Body of pancreas (tissue), 4 donors: ENCODE data around the gene FAM216B. TPM values are rescaled to one million over a fixed set of nuclear protein-coding genes. Genes with fewer than 3 reads are reported as not detected.

Experiments used
- ATAC-seq: fragments of 150-250 bp; one replicate; pipeline ENCODE4 v1.9.1; 2016
- DNase-seq, 4 donors: peaks; one replicate each; pipeline ENCODE4 v3.0.0-alpha.2; 2019
- H3K27ac ChIP-seq, 4 donors: fragments of 200-600 bp; sonication (generic); 1 replicate in 3 of 4; 2 replicates in 1 of 4; pipeline versions ENCODE4 v1.5.1 to v1.6.1; 2016 to 2019; ENCODE audit warnings: mild to moderate bottlenecking in 1 of 4, mixed read lengths in 1 of 4, moderate library complexity in 1 of 4
- H3K27me3 ChIP-seq, 2 donors: fragments of 200-600 bp; sonication (generic); one replicate each; pipeline ENCODE4 v1.6.0; 2016; ENCODE audit warnings: mild to moderate bottlenecking in 1 of 2
- H3K36me3 ChIP-seq, 2 donors: fragments of 200-600 bp; sonication (generic); replicated peaks in 1 of 2; 2 replicates each; pipeline ENCODE4 v1.5.1; 2016; ENCODE audit warnings: low read depth in 2 of 2; ENCODE audit not compliant: insufficient read depth in 1 of 2
- H3K4me1 ChIP-seq: fragments of 200-600 bp; sonication (generic); one replicate; pipeline ENCODE4 v1.6.0; 2016
- H3K4me3 ChIP-seq, 2 donors: fragments of 200-600 bp; sonication (generic); 1 replicate in 1 of 2; 2 replicates in 1 of 2; pipeline ENCODE4 v1.5.1; 2016 to 2019
- H3K9me3 ChIP-seq, 3 donors: fragments of 200-600 bp; sonication (generic); 1 replicate in 2 of 3; 2 replicates in 1 of 3; pipeline ENCODE4 v1.5.1; 2016
- POLR2A ChIP-seq, 3 donors: fragments of 450-650 bp; IDR thresholded peaks; one replicate each; pipeline ENCODE4 v1.6.1; 2016; ENCODE audit warnings: antibody characterized with exemption in 3 of 3, mild to moderate bottlenecking in 2 of 3
- WGBS, 2 donors: methylation state at CpG; one replicate each; pipeline ENCODE4 v1.1.5; 2017; 5-methylcytosine and 5-hydroxymethylcytosine counted together
- intact Hi-C: fragments of 100-400 bp; cut with DNase I; formaldehyde crosslinking; loops from one replicate; pipeline ENCODE4 v1.15.1; 2023
- total RNA-seq, 2 donors: library from RNA; depleted of rRNA; stranded (reverse); fragments of >200 nt; gene quantifications; one replicate each; pipeline ENCODE4 v1.1.0, GENCODE V29; 2016
- TF ChIP-seq, protein P1 (sequence below), 7 experiments: fragments of 450-650 bp in 4 of 7; fragments of 200-600 bp in 3 of 7; sonication (generic) in 3 of 7; IDR thresholded peaks; one replicate each; pipeline ENCODE4 v1.5.1; 2016 to 2019; ENCODE audit warnings: antibody characterized with exemption in 7 of 7

Gene FAM216B
- under 1 TPM in 1 of 2 donors, not detected in 1; under 0.01 TPM for total RNA-seq

DNA sequence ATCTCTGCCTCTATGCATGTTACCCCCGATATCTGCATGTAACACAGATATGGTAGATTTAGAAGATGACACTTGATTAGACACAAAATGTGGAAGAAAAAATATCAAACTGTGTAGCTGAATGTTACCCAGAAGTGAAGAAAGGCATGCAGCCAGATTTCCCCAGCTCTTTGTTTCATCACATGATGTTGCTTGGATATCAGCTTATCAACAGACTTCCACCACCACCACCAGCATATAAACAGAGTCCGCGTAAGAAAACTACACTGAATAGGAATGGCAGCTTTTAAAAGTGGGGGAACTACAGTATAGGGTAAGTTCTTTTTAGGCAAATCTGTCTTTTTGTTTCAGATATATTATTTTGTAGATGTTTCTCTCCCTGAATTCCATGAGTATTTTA lies at the start of gene FAM216B:
Gene FAM216B (plus strand): TSS at position 233 of the 400 bp plus-strand sequence. CDS start 2,484 bp downstream, outside the sequence.
- TF ChIP-seq POLR2A (IDR thresholded peaks at IDR 0.05) = no peak
- TF ChIP-seq, protein P1, sequence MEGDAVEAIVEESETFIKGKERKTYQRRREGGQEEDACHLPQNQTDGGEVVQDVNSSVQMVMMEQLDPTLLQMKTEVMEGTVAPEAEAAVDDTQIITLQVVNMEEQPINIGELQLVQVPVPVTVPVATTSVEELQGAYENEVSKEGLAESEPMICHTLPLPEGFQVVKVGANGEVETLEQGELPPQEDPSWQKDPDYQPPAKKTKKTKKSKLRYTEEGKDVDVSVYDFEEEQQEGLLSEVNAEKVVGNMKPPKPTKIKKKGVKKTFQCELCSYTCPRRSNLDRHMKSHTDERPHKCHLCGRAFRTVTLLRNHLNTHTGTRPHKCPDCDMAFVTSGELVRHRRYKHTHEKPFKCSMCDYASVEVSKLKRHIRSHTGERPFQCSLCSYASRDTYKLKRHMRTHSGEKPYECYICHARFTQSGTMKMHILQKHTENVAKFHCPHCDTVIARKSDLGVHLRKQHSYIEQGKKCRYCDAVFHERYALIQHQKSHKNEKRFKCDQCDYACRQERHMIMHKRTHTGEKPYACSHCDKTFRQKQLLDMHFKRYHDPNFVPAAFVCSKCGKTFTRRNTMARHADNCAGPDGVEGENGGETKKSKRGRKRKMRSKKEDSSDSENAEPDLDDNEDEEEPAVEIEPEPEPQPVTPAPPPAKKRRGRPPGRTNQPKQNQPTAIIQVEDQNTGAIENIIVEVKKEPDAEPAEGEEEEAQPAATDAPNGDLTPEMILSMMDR (IDR thresholded peaks at IDR 0.05) = no peak
- 74 to 80% methylated on average over 3 of the region's 3 CpGs for WGBS, 2 donors
- no peaks in the 10 kb centered on the region for H3K9me3 ChIP-seq
- H3K36me3 ChIP-seq = no peaks in the 10 kb centered on the region
- no peaks in the 10 kb centered on the region for H3K4me1 ChIP-seq
- no peak within 1 kb of the TSS for H3K4me3 ChIP-seq
- no peaks in the 10 kb centered on the region for H3K27me3 ChIP-seq
- DNase-seq (no peak), ATAC-seq (no peak)
- no peak within 1 kb of the TSS for H3K27ac ChIP-seq
- intact Hi-C loops = no loop called here

DNA sequence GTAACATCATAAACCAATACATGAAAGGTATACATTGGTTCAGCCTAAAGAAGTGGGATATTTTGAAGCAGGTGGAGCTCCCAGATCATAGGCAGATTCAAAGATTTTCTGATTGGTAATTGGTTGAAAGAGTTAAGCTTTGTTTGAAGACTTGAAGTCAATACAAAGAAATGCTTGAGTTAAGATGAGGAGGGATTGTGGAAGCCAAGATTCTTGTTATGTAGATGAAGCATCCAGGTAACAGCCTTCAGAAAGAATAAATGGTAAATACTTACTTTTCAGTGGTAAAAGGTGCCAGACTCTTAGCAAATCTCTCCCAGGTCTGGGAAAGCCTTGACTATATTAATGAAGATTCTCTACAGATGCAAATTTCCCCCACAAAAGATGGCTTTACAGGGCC lies 49.3 kb upstream of the FAM216B start:
- no peak for DNase-seq
- Histone ChIP-seq H3K9me3 (no peaks in the 10 kb centered on the region), H3K27ac (no peak overlapping the region), H3K36me3 (no peaks in the 10 kb centered on the region), H3K27me3 (no peaks in the 10 kb centered on the region), H3K4me1 (peaks cover 17% of the 10 kb centered on the region), H3K4me3 (no peak overlapping the region)
- intact Hi-C loops = no loop called here
- TF ChIP-seq, protein P1 (IDR thresholded peaks at IDR 0.05) = no peak
- TF ChIP-seq POLR2A (IDR thresholded peaks at IDR 0.05) = no peak
- ATAC-seq = no peak

DNA sequence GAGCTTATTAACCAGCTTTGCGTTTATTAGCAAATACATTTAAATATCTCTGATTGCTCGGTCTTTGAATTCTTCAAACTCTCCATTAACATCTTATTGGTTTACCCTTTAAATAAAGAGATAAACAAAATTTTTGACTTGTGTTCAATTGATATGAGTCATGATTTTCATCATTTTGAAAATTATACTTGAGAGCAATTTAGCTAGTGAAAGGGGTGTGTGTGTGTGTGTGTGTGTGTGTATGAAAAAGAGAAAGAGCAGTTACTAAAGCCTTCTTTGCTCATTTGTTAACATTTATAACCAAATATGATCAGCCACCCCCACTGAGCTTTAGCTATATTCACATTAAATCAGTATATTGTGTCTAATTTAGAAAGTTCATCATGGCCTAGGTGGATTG lies 48.3 kb upstream of the FAM216B start:
- H3K27me3 ChIP-seq = no peaks in the 10 kb centered on the region
- DNase-seq = no peak
- TF ChIP-seq POLR2A (IDR thresholded peaks at IDR 0.05) = no peak
- TF ChIP-seq, protein P1 (IDR thresholded peaks at IDR 0.05) = no peak
- no peaks in the 10 kb centered on the region for H3K36me3 ChIP-seq
- H3K27ac ChIP-seq = no peak overlapping the region
- no peak for ATAC-seq
- intact Hi-C loops = no loop called here
- peaks cover 17% of the 10 kb centered on the region for H3K4me1 ChIP-seq
- WGBS, 2 donors = 94 to 95% methylated on average over 2 of the region's 2 CpGs
- H3K9me3 ChIP-seq = no peaks in the 10 kb centered on the region
- no peak overlapping the region for H3K4me3 ChIP-seq

DNA sequence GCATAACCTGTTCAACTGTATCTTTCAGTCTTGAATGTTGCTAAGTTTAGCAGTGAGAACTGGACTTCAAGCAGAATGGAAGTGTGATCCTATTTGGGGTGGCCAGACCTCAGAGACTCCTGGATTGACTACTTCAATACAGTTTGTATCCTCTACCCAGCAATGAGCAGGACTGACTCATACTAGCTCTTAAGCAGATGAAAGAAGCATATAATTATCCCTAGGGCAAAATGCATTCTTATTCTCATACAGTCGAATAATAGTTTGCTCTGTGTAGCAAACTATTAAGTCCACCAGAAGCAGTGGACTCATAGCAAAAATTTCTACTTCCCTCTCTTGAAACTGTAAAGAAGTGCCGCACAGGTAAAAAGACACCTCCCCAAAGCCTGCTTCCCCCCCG lies 46.4 kb upstream of the FAM216B start:
- 89 to 90% methylated on average over 2 to 3 of the region's 3 CpGs for WGBS, 2 donors
- TF ChIP-seq, protein P1 (IDR thresholded peaks at IDR 0.05) = no peak
- no peak for TF ChIP-seq POLR2A (IDR thresholded peaks at IDR 0.05)
- Histone ChIP-seq H3K36me3 (no peaks in the 10 kb centered on the region), H3K27me3 (no peaks in the 10 kb centered on the region), H3K4me1 (peaks cover 10% of the 10 kb centered on the region), H3K27ac (no peak overlapping the region), H3K4me3 (no peak overlapping the region), H3K9me3 (no peaks in the 10 kb centered on the region)
- no peak for ATAC-seq
- no peak for DNase-seq
- intact Hi-C loops = no loop called here

- H3K4me3 ChIP-seq = no peak overlapping the region
- ATAC-seq (no peak), DNase-seq (peak; percentile 52 to 70 (median 66))
- intact Hi-C loops = no loop called here
- H3K36me3 ChIP-seq = no peaks in the 10 kb centered on the region
- H3K9me3 ChIP-seq = no peaks in the 10 kb centered on the region
- H3K27ac ChIP-seq = no peak overlapping the region
- H3K27me3 ChIP-seq = no peaks in the 10 kb centered on the region
- H3K4me1 ChIP-seq = peaks cover 5% of the 10 kb centered on the region
- WGBS, 2 donors = 17 to 47% methylated on average over 1 of the region's 1 CpG
- TF ChIP-seq, protein P1 (IDR thresholded peaks at IDR 0.05) = no peak
- TF ChIP-seq POLR2A (IDR thresholded peaks at IDR 0.05) = no peak
Observed at GRCh38 chr13:42740753-42741152, 40.6 kb upstream of the FAM216B start.
